Measurements from ENCODE around the gene ATXN1. TPM values are rescaled to one million over a fixed set of nuclear protein-coding genes. Genes with fewer than 3 reads are reported as not detected.
A peak's percentile ranks its signal among the peaks of the same experiment; 100 is the strongest.

The ATXN1 gene
- total RNA-seq, 2 experiments from 2014 or later = 34.1 to 36.7 TPM

DNA sequence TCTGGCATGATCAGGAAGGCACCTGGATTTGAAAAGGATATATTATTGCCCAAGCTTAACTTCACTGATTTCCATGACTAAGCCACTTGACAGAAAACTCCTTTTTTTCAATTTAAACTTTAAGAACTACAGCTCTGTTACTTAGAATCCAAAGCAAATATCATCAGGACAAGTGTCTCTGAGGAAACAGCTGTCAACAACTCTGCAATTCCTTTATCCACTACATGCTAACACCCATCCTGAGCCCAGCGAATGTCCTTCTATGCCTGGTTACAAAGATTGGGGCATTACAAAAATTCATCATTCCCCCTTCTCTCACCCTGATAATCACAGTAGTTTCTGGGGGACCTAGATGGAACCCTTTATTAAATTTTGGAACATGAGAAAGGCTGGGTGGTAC is 386.1 kb downstream of the ATXN1 start:
- H3K27me3 Mint-ChIP-seq = no peaks in the 10 kb centered on the region
- peaks cover 3% of the 10 kb centered on the region for H3K4me1 Mint-ChIP-seq (ENCODE audit: low read depth)
- ChIA-PET POLR2A (no interaction called here), CTCF (no interaction called here)
- intact Hi-C loops (cut with micrococcal nuclease) = no loop called here
- H3K4me3 Mint-ChIP-seq = no peak overlapping the region
- H3K27ac Mint-ChIP-seq = no peak overlapping the region
- DNase-seq = no peak
- peaks cover 11% of the 10 kb centered on the region for H3K36me3 Mint-ChIP-seq
- H3K9me3 Mint-ChIP-seq = no peaks in the 10 kb centered on the region

DNA sequence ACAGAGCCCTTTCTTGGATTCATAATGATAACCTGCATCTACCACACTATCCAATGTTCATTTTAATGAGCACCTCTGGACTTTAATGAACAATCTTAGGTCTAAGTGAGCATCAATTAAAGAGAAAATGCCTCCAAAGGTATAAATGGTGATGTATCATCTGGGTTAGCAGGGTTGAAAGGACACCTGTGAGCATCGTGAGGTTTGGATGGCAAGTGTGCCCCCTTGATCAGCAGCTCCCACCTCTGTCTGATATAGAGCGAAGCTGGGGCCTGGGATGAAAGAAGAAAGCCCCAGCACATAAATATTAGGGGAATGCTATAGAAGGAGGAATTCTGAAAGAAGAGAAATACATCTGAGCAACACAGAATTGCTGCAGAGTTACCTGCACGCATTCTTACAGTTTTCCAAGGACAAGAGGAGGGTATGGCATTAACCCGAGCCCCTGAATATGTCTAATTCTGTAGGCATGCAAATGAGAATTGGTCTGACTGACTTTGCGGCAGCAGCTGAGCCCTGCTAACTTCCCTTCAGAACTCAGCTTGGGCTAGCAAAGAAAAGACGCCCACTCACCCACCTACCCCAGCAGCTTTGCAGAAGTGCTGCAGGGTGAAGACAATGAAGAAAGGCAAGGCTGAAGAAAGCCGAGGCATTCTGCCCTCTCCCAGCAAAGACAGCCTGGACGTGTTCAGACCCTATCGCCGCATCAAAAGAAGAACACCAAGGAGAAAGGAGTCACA is 386.6 kb downstream of the ATXN1 start:
- intact Hi-C loops (cut with micrococcal nuclease) = no loop called here
- H3K9me3 Mint-ChIP-seq = no peaks in the 10 kb centered on the region
- DNase-seq = peak; percentile 12
- H3K27me3 Mint-ChIP-seq = no peaks in the 10 kb centered on the region
- POLR2A ChIA-PET = no interaction called here
- CTCF ChIA-PET = no interaction called here
- H3K36me3 Mint-ChIP-seq = peaks cover 8% of the 10 kb centered on the region
- no peak overlapping the region for H3K4me3 Mint-ChIP-seq
- no peak overlapping the region for H3K27ac Mint-ChIP-seq
- H3K4me1 Mint-ChIP-seq (ENCODE audit: low read depth) = peaks cover 3% of the 10 kb centered on the region

DNA sequence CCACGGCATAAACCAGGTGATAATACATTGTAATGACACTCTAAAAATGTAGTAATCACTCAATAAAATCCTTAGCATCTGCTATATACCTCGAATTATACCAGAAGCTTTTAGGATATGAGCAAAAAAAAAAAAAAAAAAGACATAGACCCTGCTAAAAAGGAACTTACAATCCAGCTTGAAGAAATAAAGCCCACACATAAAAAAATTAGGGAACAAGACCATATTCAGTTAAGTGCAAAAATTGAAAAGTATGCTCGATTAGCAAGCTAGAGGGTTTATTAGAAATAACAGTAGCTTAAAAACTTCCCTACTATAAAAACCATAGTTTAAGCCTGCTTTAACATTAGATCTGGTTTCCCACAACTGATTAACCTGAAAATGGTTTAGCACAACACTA is 387.2 kb downstream of the ATXN1 start:
- ChIA-PET CTCF (no interaction called here), POLR2A (no interaction called here)
- DNase-seq = no peak
- H3K9me3 Mint-ChIP-seq = no peaks in the 10 kb centered on the region
- no peaks in the 10 kb centered on the region for H3K27me3 Mint-ChIP-seq
- no peak overlapping the region for H3K27ac Mint-ChIP-seq
- intact Hi-C loops (cut with micrococcal nuclease) = no loop called here
- H3K36me3 Mint-ChIP-seq = peaks cover 6% of the 10 kb centered on the region
- no peak overlapping the region for H3K4me3 Mint-ChIP-seq
- peaks cover 3% of the 10 kb centered on the region for H3K4me1 Mint-ChIP-seq (ENCODE audit: low read depth)

DNA sequence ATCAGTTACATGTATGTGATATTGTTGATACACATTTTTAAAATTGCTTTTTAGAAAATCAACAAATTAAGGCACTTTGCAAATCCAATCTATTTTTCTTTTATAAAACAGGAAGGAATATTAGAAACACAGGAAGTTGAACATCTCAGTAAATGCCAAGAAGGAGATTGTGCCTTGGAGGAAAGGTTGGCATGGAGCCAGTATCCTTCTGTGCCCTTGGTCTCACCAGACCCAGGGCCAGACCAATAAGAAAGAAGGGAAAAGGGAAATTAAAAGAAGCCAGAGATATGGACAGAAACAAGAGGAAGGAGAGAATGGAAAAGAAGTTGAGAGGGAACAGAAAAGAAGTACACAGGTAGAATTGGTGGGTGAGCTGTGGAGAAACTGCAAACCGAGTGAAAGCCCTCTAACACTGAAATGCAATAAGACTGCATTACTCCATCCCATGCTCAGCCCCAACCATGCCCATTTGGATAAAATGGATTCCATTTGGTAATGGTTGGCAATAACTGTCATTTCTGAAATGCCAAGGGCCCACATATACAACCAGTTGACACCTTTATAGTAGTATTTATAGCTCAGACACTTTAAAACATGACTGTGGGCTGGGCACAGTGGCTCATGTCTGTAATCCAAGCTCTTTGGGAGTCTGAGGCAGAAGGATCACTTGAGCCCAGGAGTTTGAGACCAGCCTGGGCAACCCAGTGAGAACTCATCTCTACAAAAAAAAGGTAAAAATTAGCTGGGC is 389.1 kb downstream of the ATXN1 start:
- no peaks in the 10 kb centered on the region for H3K9me3 Mint-ChIP-seq
- no peaks in the 10 kb centered on the region for H3K27me3 Mint-ChIP-seq
- H3K36me3 Mint-ChIP-seq = peaks cover 6% of the 10 kb centered on the region
- CTCF ChIA-PET = no interaction called here
- DNase-seq = no peak
- intact Hi-C loops (cut with micrococcal nuclease) = no loop called here
- H3K4me1 Mint-ChIP-seq (ENCODE audit: low read depth) = peaks cover 3% of the 10 kb centered on the region
- no peak overlapping the region for H3K27ac Mint-ChIP-seq
- POLR2A ChIA-PET = no interaction called here
- no peak overlapping the region for H3K4me3 Mint-ChIP-seq

DNA sequence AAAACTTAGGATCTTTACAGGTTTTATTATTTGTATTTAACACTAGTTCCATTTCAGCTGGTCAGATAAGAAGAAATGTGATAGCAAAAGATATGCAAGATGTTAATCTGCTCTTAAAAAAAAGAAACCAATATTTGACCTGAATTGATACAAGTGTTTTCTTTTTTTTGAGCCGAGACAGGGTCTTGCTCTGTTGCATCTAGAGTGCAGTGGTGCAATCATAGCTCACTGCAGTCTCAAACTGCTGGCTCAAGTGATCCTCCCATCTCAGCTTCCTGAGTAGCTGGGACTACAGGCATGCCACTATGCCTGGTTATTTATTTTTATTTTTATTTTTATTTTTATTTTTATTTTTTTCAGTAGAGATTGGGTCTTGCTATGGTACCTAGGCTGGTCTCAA is 389.9 kb downstream of the ATXN1 start:
- no peak overlapping the region for H3K4me3 Mint-ChIP-seq
- intact Hi-C loops (cut with micrococcal nuclease) = no loop called here
- POLR2A ChIA-PET = no interaction called here
- no peaks in the 10 kb centered on the region for H3K9me3 Mint-ChIP-seq
- peaks cover 3% of the 10 kb centered on the region for H3K4me1 Mint-ChIP-seq (ENCODE audit: low read depth)
- H3K27me3 Mint-ChIP-seq = no peaks in the 10 kb centered on the region
- CTCF ChIA-PET = interaction anchor here (0.7 to 1.7 kb wide), 2 partner anchors 38 to 39 kb away, joined by 3 to 4 read pairs; no protein-coding TSS in a partner anchor
- DNase-seq = no peak
- H3K27ac Mint-ChIP-seq = no peak overlapping the region
- H3K36me3 Mint-ChIP-seq = peaks cover 6% of the 10 kb centered on the region

DNA sequence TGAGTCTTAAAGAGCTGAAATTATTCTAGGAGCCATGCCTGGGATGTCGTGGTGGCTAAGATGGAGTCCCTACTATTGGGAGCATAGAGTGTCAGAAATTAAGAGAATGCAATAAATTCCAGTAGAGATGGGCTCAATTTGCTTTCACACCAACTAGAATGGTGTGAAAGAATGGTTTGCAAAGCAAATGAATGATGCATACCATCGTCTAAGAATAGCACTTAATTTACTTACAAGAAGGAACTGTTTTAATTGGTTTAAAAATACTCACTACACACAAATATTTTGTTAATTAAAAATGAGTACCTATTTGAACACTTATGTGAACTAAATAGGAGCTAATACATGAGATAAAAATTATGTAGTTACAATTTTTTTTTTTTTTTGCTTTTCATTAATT is 390.3 kb downstream of the ATXN1 start:
- intact Hi-C loops (cut with micrococcal nuclease) = no loop called here
- POLR2A ChIA-PET = no interaction called here

DNA sequence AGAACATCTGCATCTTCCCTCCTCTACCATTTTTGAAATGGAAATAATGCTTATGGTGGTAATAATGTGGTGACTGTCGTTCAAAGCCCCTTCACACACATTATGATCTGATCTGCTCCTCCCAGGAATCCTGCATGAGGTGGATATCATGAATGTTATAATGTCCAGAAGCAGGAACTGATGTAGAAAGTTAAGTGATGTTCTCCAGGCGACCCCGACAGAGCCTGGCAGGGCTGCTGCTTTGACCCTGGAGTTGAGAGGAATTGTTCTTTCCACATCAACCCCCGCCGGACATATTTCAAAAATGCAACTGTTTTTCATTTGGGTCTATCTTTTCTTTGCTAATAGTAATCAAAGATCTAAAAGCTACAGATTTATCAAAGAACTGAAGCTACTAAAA is 391.3 kb downstream of the ATXN1 start:
- DNase-seq = no peak
- H3K36me3 Mint-ChIP-seq = peaks cover 6% of the 10 kb centered on the region
- no peaks in the 10 kb centered on the region for H3K9me3 Mint-ChIP-seq
- ChIA-PET CTCF (interaction anchor here (1.7 kb wide), 1 partner anchor 39 kb away, joined by 4 read pairs; no protein-coding TSS in a partner anchor), POLR2A (no interaction called here)
- H3K4me1 Mint-ChIP-seq (ENCODE audit: low read depth) = peaks cover 2% of the 10 kb centered on the region
- no peaks in the 10 kb centered on the region for H3K27me3 Mint-ChIP-seq
- no peak overlapping the region for H3K27ac Mint-ChIP-seq
- intact Hi-C loops (cut with micrococcal nuclease) = no loop called here
- no peak overlapping the region for H3K4me3 Mint-ChIP-seq

More for the DNA sequence above, 390.3 kb downstream of the ATXN1 start:
- Mint-ChIP-seq H3K4me1 (ENCODE audit: low read depth) (peaks cover 3% of the 10 kb centered on the region), H3K9me3 (no peaks in the 10 kb centered on the region), H3K27ac (no peak overlapping the region), H3K27me3 (no peaks in the 10 kb centered on the region), H3K36me3 (peaks cover 6% of the 10 kb centered on the region), H3K4me3 (no peak overlapping the region)
- no peak for DNase-seq
- CTCF ChIA-PET = interaction anchor here (0.7 to 1.7 kb wide), 3 partner anchors 17 to 39 kb away, joined by 3 to 5 read pairs (median 4); no protein-coding TSS in a partner anchor

DNA sequence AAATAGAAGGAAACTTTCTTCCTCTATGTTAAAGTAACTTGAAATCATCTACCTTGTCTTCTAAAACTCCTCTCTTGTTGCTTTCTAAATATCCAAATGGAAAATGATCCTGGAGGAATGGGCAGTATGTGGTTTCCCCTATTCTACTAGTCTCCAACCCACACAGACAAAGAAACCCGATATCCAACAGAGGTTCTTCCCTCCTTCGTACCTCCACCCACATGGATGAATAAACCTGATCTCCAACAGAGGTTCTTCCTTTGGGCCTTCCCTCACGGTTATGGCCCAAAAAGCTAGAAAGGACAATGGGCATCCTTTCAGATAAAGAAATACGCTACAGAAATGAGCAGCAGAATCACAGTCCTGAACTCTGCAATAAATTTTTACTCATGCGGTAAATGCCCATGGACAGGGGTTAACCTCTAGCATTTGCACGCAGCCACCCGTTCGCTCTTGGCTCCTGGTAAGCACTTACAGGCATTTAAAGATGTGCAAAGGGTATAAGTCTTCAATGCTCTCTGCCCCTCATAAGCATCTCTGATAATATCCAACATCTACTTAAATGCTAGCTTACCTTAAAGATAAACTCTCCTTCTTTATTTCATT is 392.0 kb downstream of the ATXN1 start:
- H3K27me3 Mint-ChIP-seq = no peaks in the 10 kb centered on the region
- CTCF ChIA-PET = no interaction called here
- no peaks in the 10 kb centered on the region for H3K4me1 Mint-ChIP-seq (ENCODE audit: low read depth)
- POLR2A ChIA-PET = no interaction called here
- no peak for DNase-seq
- H3K4me3 Mint-ChIP-seq = no peak overlapping the region
- intact Hi-C loops (cut with micrococcal nuclease) = no loop called here
- no peak overlapping the region for H3K27ac Mint-ChIP-seq
- H3K36me3 Mint-ChIP-seq = peaks cover 6% of the 10 kb centered on the region
- no peaks in the 10 kb centered on the region for H3K9me3 Mint-ChIP-seq

DNA sequence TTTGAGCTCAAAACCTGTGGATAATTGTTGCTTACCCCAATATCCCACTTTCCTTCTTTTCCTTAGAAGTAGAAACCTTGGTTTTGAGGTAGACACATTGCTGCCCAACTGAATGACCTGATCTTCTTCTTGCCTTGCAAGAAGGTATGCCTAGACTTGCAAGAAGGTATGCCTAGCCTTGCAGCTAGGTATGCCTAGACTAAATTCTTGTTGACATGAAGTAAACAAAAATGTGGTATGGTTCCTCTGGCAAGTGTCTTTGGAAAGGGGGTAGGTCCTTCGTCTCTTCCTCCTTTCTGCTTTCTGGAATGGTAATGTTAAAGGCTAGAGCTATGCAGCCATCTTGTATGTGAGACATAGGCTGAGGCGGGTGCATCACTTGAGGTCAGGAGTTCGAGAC is 393.7 kb downstream of the ATXN1 start:
- DNase-seq = no peak
- ChIA-PET POLR2A (no interaction called here), CTCF (no interaction called here)
- H3K27ac Mint-ChIP-seq = no peak overlapping the region
- H3K4me1 Mint-ChIP-seq (ENCODE audit: low read depth) = no peaks in the 10 kb centered on the region
- no peaks in the 10 kb centered on the region for H3K9me3 Mint-ChIP-seq
- no peak overlapping the region for H3K4me3 Mint-ChIP-seq
- H3K27me3 Mint-ChIP-seq = no peaks in the 10 kb centered on the region
- H3K36me3 Mint-ChIP-seq = no peaks in the 10 kb centered on the region
- intact Hi-C loops (cut with micrococcal nuclease) = no loop called here

DNA sequence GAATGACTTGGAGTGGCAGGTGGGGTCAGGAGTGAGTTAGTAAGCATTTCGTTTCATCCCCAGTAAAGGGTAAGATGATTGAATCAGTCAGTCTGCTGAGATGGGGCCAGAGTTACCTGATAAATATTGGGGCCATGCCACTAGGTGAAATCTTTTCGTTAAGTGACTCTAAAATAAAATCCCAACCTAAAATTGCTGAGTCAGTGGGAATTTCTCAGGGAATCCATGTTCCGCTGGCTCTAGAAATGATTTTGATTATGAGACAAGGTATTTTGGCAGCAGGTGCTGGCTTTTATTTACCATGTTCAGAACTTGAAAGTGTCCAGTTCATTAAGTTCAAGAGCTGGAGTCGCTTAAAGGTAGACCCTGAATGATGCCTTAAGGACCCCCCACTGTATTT is 397.5 kb downstream of the ATXN1 start:
- Mint-ChIP-seq H3K27me3 (no peaks in the 10 kb centered on the region), H3K9me3 (no peaks in the 10 kb centered on the region), H3K4me3 (no peak overlapping the region), H3K27ac (no peak overlapping the region), H3K36me3 (no peaks in the 10 kb centered on the region), H3K4me1 (ENCODE audit: low read depth) (no peaks in the 10 kb centered on the region)
- ChIA-PET CTCF (no interaction called here), POLR2A (no interaction called here)
- intact Hi-C loops (cut with micrococcal nuclease) = no loop called here
- DNase-seq = no peak

DNA sequence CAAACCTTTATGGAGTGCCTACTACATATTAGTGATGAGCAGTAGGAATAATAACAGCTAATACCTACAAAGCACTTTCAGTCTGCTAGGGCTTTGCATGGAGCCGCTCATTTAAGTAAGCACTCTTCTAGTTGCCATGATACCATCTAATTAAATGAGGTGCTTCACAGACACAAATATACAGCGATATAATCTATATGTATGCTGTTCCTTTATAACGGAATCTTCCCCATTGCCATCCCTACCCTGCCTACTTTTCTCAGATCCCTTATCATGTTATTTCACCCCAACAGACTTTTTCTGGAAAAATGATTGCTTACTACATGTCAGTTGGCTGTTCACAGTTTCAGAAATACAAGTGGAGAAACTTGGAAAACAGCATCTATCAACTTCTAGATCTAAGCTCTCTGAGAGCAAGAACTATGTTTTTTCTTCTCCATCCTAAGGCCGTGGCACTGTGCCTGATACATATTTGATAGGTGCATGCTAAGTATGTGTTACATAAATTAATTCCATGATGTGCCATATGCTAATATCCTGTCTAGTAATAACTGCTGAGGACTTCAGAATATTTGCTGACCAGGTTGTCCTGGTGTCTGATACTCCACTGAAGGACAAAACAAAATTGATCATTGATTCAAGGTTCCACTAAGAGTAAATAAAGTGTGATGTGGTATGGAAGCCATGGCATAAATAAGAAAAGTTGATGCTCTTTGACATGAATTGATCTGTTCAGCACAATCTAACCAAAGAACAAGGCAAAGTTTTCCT is 398.3 kb downstream of the ATXN1 start:
- intact Hi-C loops (cut with micrococcal nuclease) = no loop called here
- H3K9me3 Mint-ChIP-seq = no peaks in the 10 kb centered on the region
- no peaks in the 10 kb centered on the region for H3K4me1 Mint-ChIP-seq (ENCODE audit: low read depth)
- no peak for DNase-seq
- no peaks in the 10 kb centered on the region for H3K36me3 Mint-ChIP-seq
- no peak overlapping the region for H3K4me3 Mint-ChIP-seq
- H3K27ac Mint-ChIP-seq = no peak overlapping the region
- ChIA-PET POLR2A (no interaction called here), CTCF (no interaction called here)
- H3K27me3 Mint-ChIP-seq = no peaks in the 10 kb centered on the region

DNA sequence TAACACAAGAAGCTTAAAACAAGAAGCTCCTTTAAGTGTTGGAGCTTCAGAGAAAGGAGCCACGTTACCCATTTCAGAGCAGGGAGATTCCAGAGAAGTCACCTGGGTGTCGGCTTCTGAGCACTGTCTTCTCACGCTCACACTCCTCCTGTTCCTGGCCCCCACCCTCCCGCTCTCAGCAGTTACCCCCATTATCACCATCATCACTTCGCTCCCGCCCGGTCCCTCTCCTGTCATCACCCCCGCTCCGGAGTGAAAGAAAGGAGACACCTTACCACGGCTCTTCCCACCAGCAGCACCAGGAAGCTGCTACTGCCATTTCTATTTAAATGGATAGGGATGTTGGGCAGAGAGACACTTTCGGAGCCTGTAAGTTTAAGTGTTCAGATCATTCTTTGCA is 399.0 kb downstream of the ATXN1 start:
- Mint-ChIP-seq H3K4me1 (ENCODE audit: low read depth) (no peaks in the 10 kb centered on the region), H3K36me3 (no peaks in the 10 kb centered on the region), H3K4me3 (no peak overlapping the region), H3K9me3 (no peaks in the 10 kb centered on the region), H3K27me3 (no peaks in the 10 kb centered on the region), H3K27ac (no peak overlapping the region)
- no peak for DNase-seq
- intact Hi-C loops (cut with micrococcal nuclease) = no loop called here
- POLR2A ChIA-PET = no interaction called here
- CTCF ChIA-PET = no interaction called here
